HTR-8/SVneo (cell line): ENCODE results near the gene ARMC12.
A peak's percentile ranks its signal among the peaks of the same experiment; 100 is the strongest.

Experiments
- DNase-seq: peaks from one replicate; pipeline ENCODE4 v3.0.0; 2011; ENCODE audit warnings: low spot score, mixed read lengths; ENCODE audit not compliant: insufficient read length
- FAIRE-seq: peaks from 2 replicates; lab custom pipeline; 2011; peaks lifted over from hg19 to GRCh38; lab: Jason Lieb, UNC

Gene ARMC12

GRCh38 chr6:35794536-35795452, 58.0 kb downstream of the ARMC12 start:
- DNase-seq (no peak), FAIRE-seq (peak; percentile 46)

GRCh38 chr6:35795453-35796071, 58.7 kb downstream of the ARMC12 start:
- no peak for DNase-seq
- peak; percentile 86 for FAIRE-seq

GRCh38 chr6:35796236-35796635, 59.4 kb downstream of the ARMC12 start:
- FAIRE-seq, result no peak
- no peak for DNase-seq

GRCh38 chr6:35797837-35798526, 61.1 kb downstream of the ARMC12 start:
- FAIRE-seq (peak; percentile 23), DNase-seq (no peak)
